Measurements from ENCODE around the gene SCNN1B.
"Not testable (repeated sequence)": the region's sequence is repeated elsewhere in the genome, so short reads cannot be mapped to it uniquely, and the experiment has no call there.

Gene SCNN1B

GRCh38 chr16:23299815-23300214 is 2.3 kb upstream of the SCNN1B start:
- ATAC-seq (replicated peaks); H3K4me3 Mint-ChIP-seq; H3K9me3 Mint-ChIP-seq; H3K36me3 Mint-ChIP-seq; DNase-seq; H3K27ac Mint-ChIP-seq; H3K4me1 Mint-ChIP-seq: not testable (repeated sequence)
- peaks cover 46 to 61% of the 10 kb centered on the region in 2 donors for H3K27me3 Mint-ChIP-seq

DNA sequence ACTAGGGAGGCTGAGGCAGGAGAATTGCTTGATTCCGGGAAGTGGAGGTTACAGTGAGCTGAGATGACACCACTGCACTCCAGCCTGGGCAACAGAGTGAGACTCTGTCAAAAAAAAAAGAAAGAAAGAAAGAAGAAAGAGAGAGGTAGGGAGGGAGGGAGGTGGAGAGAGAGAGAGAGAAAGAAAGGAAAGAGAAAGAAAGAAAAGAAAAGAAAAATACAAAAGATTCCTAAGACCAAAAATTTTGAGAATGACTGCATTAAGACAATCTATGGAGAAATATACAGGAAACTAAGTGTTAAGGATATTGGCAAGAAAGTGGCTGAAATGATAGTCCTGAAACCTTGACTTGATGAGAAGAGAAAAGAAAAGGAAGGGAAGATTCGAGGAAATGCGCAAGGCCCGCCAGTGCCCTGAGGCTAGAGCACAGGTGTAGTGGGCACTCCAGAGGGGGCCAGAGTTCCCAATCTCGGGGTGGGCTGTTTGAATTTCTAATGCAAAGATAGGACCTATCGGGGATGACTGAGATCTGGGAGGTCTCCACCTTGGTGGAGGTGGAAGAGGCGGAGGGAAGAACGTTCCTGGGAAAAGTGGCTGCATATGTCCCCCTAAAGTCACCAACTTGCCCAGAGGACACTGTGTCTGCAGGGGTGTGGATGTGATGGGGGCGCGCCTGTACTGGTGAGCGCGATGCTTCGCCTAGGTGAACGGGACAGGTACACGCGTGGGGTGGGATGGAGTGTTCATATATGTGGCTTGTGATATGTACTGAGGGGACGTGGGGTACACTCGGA is 654 bp upstream of the SCNN1B start:
- Mint-ChIP-seq H3K27me3 (peaks cover 34 to 57% of the 10 kb centered on the region in 2 donors), H3K9me3 (peaks cover 1 to 4% of the 10 kb centered on the region in 2 donors), H3K4me3 (peak overlapping the region in 1 of 2 donors; percentile 70), H3K36me3 (no peaks in the 10 kb centered on the region), H3K4me1 (peaks cover 8% of the 10 kb centered on the region in 2 donors), H3K27ac (no peak overlapping the region)
- ATAC-seq (replicated peaks) (no peak), DNase-seq (no peak)

DNA sequence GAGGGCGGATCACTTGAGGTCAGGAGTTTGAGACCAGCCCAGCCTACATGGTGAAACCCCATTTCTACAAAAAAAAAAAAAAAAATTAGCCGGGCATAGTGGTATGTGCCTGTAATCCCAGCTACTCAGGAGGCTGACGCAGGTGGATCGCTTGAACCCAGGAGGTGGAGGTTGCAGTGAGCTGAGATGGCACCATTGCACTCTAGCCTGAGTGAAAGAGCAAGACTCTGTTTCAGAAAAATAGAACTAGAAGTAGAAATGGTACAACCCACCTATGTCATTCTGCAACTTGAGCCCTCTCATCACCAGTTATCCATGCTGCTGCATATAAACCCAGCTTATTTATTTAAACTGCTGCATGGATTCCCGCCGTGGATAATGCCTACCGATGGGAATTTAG is 1.6 kb downstream of the SCNN1B start:
- DNase-seq (no peak), ATAC-seq (replicated peaks) (no peak)
- no peaks in the 10 kb centered on the region for H3K9me3 Mint-ChIP-seq
- no peaks in the 10 kb centered on the region for H3K36me3 Mint-ChIP-seq
- peaks cover 7 to 8% of the 10 kb centered on the region in 2 donors for H3K4me1 Mint-ChIP-seq
- H3K27ac Mint-ChIP-seq = no peak overlapping the region
- H3K27me3 Mint-ChIP-seq = peaks cover 37 to 58% of the 10 kb centered on the region in 2 donors
- no peak overlapping the region for H3K4me3 Mint-ChIP-seq

- H3K4me3 Mint-ChIP-seq = no peak overlapping the region
- no peaks in the 10 kb centered on the region for H3K36me3 Mint-ChIP-seq
- no peak overlapping the region for H3K27ac Mint-ChIP-seq
- H3K9me3 Mint-ChIP-seq = no peaks in the 10 kb centered on the region
- DNase-seq (no peak), ATAC-seq (replicated peaks) (no peak)
- peaks cover 37 to 55% of the 10 kb centered on the region in 2 donors for H3K27me3 Mint-ChIP-seq
- peaks cover 7 to 8% of the 10 kb centered on the region in 2 donors for H3K4me1 Mint-ChIP-seq
These were observed 2.5 kb downstream of the SCNN1B start for GRCh38 chr16:23304620-23305019.

- Mint-ChIP-seq H3K27me3 (peaks cover 27 to 44% of the 10 kb centered on the region in 2 donors), H3K27ac (no peak overlapping the region), H3K9me3 (peaks cover 0 to 4% of the 10 kb centered on the region in 2 donors), H3K4me3 (no peak overlapping the region), H3K4me1 (peaks cover 6% of the 10 kb centered on the region in 2 donors), H3K36me3 (no peaks in the 10 kb centered on the region)
- no peak for ATAC-seq (replicated peaks)
- DNase-seq = no peak
These were observed 4.3 kb downstream of the SCNN1B start for GRCh38 chr16:23306199-23307100.

GRCh38 chr16:23310217-23310616 is 8.1 kb downstream of the SCNN1B start:
- Mint-ChIP-seq H3K4me3 (no peak overlapping the region), H3K9me3 (peaks cover 0 to 4% of the 10 kb centered on the region in 2 donors), H3K36me3 (no peaks in the 10 kb centered on the region), H3K27ac (no peak overlapping the region), H3K27me3 (peaks cover 5 to 15% of the 10 kb centered on the region in 2 donors), H3K4me1 (no peaks in the 10 kb centered on the region)
- DNase-seq = no peak
- no peak for ATAC-seq (replicated peaks)

DNA sequence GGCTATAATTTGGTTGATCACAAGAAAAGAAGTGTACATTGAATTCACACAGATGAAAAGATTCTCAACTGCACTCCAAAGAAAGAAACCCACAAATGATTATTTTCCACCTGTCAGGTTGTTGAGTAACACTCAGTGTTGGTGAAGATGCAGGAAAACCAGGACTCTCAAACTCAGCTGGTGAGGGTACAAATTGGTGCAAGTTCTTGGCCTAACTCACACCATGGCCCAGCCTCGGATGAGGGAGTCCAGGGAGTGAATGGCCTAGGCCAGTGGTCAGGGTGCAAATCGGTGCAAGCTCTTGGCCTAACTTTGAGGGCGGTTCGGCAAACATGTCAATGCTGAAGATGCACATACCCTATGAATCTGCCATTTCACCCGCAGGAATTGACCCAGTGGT is 8.6 kb downstream of the SCNN1B start:
- DNase-seq = no peak
- H3K36me3 Mint-ChIP-seq = no peaks in the 10 kb centered on the region
- no peak overlapping the region for H3K4me3 Mint-ChIP-seq
- ATAC-seq (replicated peaks) = no peak
- H3K27me3 Mint-ChIP-seq = peaks cover 5 to 10% of the 10 kb centered on the region in 2 donors
- H3K4me1 Mint-ChIP-seq = no peaks in the 10 kb centered on the region
- no peak overlapping the region for H3K27ac Mint-ChIP-seq
- peaks cover 0 to 4% of the 10 kb centered on the region in 2 donors for H3K9me3 Mint-ChIP-seq

GRCh38 chr16:23316232-23316631 is 14.1 kb downstream of the SCNN1B start:
- ATAC-seq (replicated peaks) (no peak), DNase-seq (no peak)
- no peaks in the 10 kb centered on the region for H3K36me3 Mint-ChIP-seq
- no peak overlapping the region for H3K27ac Mint-ChIP-seq
- H3K4me1 Mint-ChIP-seq = no peaks in the 10 kb centered on the region
- no peak overlapping the region for H3K4me3 Mint-ChIP-seq
- H3K27me3 Mint-ChIP-seq = peaks cover 0 to under 1% of the 10 kb centered on the region in 2 donors
- no peaks in the 10 kb centered on the region for H3K9me3 Mint-ChIP-seq

- H3K9me3 Mint-ChIP-seq = no peaks in the 10 kb centered on the region
- no peaks in the 10 kb centered on the region for H3K4me1 Mint-ChIP-seq
- no peak overlapping the region for H3K27ac Mint-ChIP-seq
- no peak for ATAC-seq (replicated peaks)
- peaks cover 0 to 6% of the 10 kb centered on the region in 2 donors for H3K27me3 Mint-ChIP-seq
- no peaks in the 10 kb centered on the region for H3K36me3 Mint-ChIP-seq
- DNase-seq = no peak
- no peak overlapping the region for H3K4me3 Mint-ChIP-seq
These were observed 14.6 kb downstream of the SCNN1B start for GRCh38 chr16:23316634-23317265.

GRCh38 chr16:23317266-23317661 is 15.2 kb downstream of the SCNN1B start:
- no peak for DNase-seq

GRCh38 chr16:23317751-23318150 is 15.6 kb downstream of the SCNN1B start:
- no peak overlapping the region for H3K27ac Mint-ChIP-seq
- no peaks in the 10 kb centered on the region for H3K9me3 Mint-ChIP-seq
- peaks cover 3 to 9% of the 10 kb centered on the region in 2 donors for H3K27me3 Mint-ChIP-seq
- H3K36me3 Mint-ChIP-seq = no peaks in the 10 kb centered on the region
- no peaks in the 10 kb centered on the region for H3K4me1 Mint-ChIP-seq
- ATAC-seq (replicated peaks) (no peak), DNase-seq (no peak)
- no peak overlapping the region for H3K4me3 Mint-ChIP-seq

More at GRCh38 chr16:23317266-23317661, 15.2 kb downstream of the SCNN1B start:
- H3K36me3 Mint-ChIP-seq = no peaks in the 10 kb centered on the region
- H3K4me1 Mint-ChIP-seq = no peaks in the 10 kb centered on the region
- no peak overlapping the region for H3K4me3 Mint-ChIP-seq
- ATAC-seq (replicated peaks) = no peak
- H3K27me3 Mint-ChIP-seq = peaks cover 3 to 9% of the 10 kb centered on the region in 2 donors
- H3K9me3 Mint-ChIP-seq = no peaks in the 10 kb centered on the region
- H3K27ac Mint-ChIP-seq = no peak overlapping the region

DNA sequence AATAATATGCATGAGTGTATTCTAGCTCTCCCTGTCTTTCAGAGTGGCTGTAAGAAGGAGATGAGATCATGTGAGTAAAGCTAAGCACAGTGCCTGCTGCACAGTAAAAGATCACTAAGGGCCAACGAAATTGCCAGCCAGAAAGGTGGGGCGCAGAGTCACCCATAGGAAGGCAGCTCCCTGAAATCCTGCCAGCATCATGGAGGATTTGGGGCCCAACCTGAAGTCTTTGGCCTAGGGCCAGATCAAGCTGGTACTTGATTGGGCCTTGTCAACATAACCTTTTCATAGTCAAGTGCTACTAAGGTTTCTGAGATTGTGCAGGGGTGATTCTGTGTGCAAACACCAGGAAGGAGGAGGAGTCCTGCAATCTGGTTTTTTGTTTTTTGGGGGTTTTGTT is 16.5 kb downstream of the SCNN1B start:
- Mint-ChIP-seq H3K27me3 (peaks cover 3 to 9% of the 10 kb centered on the region in 2 donors), H3K36me3 (no peaks in the 10 kb centered on the region), H3K4me3 (no peak overlapping the region)

GRCh38 chr16:23319861-23320615 is 17.9 kb downstream of the SCNN1B start:
- ATAC-seq (replicated peaks) = no peak
- Mint-ChIP-seq H3K4me3 (no peak overlapping the region), H3K27ac (no peak overlapping the region), H3K27me3 (peaks cover 3 to 14% of the 10 kb centered on the region in 2 donors), H3K36me3 (no peaks in the 10 kb centered on the region), H3K9me3 (no peaks in the 10 kb centered on the region), H3K4me1 (peaks cover 7% of the 10 kb centered on the region in 2 donors)
- DNase-seq = no peak

More for the DNA sequence above, 16.5 kb downstream of the SCNN1B start:
- Mint-ChIP-seq H3K4me1 (peaks cover 4 to 7% of the 10 kb centered on the region in 2 donors), H3K27ac (no peak overlapping the region), H3K9me3 (no peaks in the 10 kb centered on the region)
- no peak for DNase-seq
- ATAC-seq (replicated peaks) = no peak

Measured in stimulated activated naive B cell treated with anti-CD40 and anti-IgM and Interleukin-4, amounts not matched to agents 10 μg/mL and 1 μg/mL and 100 μg/mL, for 72 hours (primary cell).